Astrocyte (in vitro differentiated cells and primary cell): ENCODE measurements around the gene ITLN1.

ENCODE experiments used
- CTCF ChIP-seq: IDR thresholded peaks from 2 replicates; pipeline ENCODE4 v1.5.1; 2011; ENCODE audit warnings: low read depth, mild to moderate bottlenecking, inconsistent platforms, low read length, moderate library complexity; ENCODE audit not compliant: insufficient read depth
- EZH2 ChIP-seq: IDR thresholded peaks from 2 replicates; pipeline ENCODE4 v1.6.1; 2012; ENCODE audit warnings: mild to moderate bottlenecking, low read length, inconsistent platforms; ENCODE audit not compliant: insufficient read depth

GRCh38 chr1:160860840-160861505, 24.0 kb downstream of the ITLN1 start:
- TF ChIP-seq EZH2 = no peak
- no peak for TF ChIP-seq CTCF
